ENCODE measurements around the gene HOXB7.

Gene HOXB7

DNA sequence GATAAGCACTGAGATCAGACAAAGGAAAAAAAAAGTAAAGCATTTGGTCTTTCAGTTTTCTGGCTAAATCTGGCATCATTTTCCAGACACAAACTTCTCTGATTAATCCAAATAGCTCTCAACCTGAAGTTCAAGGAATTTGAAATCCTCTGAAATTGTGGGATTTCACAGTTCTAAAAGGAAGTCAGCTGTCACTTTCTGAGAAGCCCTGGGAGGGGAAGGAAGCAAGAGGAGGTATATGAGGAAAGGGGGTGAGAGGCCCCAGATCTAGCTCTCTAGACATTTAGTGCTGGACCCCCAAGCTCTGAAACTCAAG is 32.8 kb upstream of the HOXB7 start:
- ChIA-PET CTCF (no interaction called here), POLR2A (interaction anchor here (0.6 to 1.5 kb wide), 3 partner anchors 12 to 219 kb away, joined by 3 read pairs; no protein-coding TSS in a partner anchor)
- no peak for TF ChIP-seq HDGF (IDR thresholded peaks at IDR 0.05; ENCODE audit: borderline replicate concordance)
- no peak for TF ChIP-seq LEF1 (IDR thresholded peaks at IDR 0.05; ENCODE audit: borderline replicate concordance)
- TF ChIP-seq NFRKB (IDR thresholded peaks at IDR 0.05) = no peak
- TF ChIP-seq ZNF384 (IDR thresholded peaks at IDR 0.05) = no peak
- no peak for TF ChIP-seq SP1 (IDR thresholded peaks at IDR 0.05)
- TF ChIP-seq CTBP1 (IDR thresholded peaks at IDR 0.05; ENCODE audit: borderline replicate concordance) = no peak
- DNase-seq (ENCODE audit: extremely low spot score) = no peak

DNA sequence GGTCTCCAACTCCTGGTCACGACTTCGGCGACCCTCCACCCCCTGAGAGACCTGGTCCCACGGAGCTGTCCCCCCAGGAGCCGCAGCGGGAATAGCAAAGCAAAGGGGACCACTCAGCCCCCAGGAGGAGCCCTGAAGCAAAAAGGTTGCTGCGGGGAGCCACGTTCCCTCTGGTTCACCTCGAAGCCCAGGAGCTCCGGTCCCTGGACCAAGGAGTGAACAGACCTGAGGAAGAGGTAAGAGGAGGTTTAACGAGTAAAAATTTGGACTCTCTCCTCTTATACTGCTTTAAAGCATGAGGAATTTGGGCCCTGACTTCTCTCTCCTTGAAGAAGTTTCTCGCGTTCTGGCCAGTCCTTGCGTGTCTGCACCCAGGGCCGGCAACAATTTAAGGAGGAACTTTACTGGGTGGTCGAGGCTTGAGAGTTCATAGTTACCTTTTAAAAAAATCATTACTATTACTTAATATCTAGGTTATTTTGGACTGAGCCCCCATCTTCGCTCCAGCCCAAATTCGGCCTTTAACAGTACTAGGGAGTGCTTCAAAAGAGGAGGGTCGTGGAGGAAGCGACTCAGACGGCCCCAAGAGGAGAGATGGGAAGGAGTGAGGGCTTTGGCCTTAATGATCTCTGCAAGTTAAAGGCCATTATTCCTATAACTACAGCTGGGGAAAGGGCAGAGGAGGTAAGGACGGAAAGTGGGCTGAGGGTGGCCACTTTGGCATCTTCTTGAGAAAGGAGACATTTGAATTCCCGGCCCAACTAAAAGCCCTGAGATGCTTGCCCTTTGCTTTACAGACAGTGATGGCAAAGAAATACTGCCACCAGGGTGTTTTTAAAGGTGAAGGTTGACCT is 32.3 kb upstream of the HOXB7 start:
- ChIA-PET CTCF (no interaction called here), POLR2A (interaction anchor here (1.1 to 1.5 kb wide), 2 partner anchors 13 to 55 kb away, joined by 3 read pairs; no protein-coding TSS in a partner anchor)
- no peak for DNase-seq (ENCODE audit: extremely low spot score)
- TF ChIP-seq L3MBTL2 (conservative IDR thresholded peaks at IDR 0.05) (no peak), ARNT (IDR thresholded peaks at IDR 0.05) (no peak), FOXK2 (IDR thresholded peaks at IDR 0.05) (no peak), TARDBP (IDR thresholded peaks at IDR 0.05) (no peak), LEF1 (IDR thresholded peaks at IDR 0.05; ENCODE audit: borderline replicate concordance) (no peak), SP1 (IDR thresholded peaks at IDR 0.05) (no peak), NFRKB (IDR thresholded peaks at IDR 0.05) (no peak), FOXA1 (IDR thresholded peaks at IDR 0.05) (no peak)
- TF ChIP-seq, protein P1, sequence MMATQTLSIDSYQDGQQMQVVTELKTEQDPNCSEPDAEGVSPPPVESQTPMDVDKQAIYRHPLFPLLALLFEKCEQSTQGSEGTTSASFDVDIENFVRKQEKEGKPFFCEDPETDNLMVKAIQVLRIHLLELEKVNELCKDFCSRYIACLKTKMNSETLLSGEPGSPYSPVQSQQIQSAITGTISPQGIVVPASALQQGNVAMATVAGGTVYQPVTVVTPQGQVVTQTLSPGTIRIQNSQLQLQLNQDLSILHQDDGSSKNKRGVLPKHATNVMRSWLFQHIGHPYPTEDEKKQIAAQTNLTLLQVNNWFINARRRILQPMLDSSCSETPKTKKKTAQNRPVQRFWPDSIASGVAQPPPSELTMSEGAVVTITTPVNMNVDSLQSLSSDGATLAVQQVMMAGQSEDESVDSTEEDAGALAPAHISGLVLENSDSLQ (IDR thresholded peaks at IDR 0.05) = no peak

GRCh38 chr17:48642059-48642842 is 31.4 kb upstream of the HOXB7 start:
- ChIA-PET POLR2A (no interaction called here), CTCF (no interaction called here)
- no peak for DNase-seq (ENCODE audit: extremely low spot score)
- TF ChIP-seq NFRKB (IDR thresholded peaks at IDR 0.05) (no peak), SP1 (IDR thresholded peaks at IDR 0.05) (no peak), L3MBTL2 (conservative IDR thresholded peaks at IDR 0.05) (no peak), FOXA1 (IDR thresholded peaks at IDR 0.05) (no peak), CTBP1 (IDR thresholded peaks at IDR 0.05; ENCODE audit: borderline replicate concordance) (no peak), SUZ12 (IDR thresholded peaks at IDR 0.05) (no peak), ELF4 (IDR thresholded peaks at IDR 0.05) (no peak), ZNF384 (IDR thresholded peaks at IDR 0.05) (no peak), FOXK2 (IDR thresholded peaks at IDR 0.05) (no peak), ARNT (IDR thresholded peaks at IDR 0.05) (no peak), LEF1 (IDR thresholded peaks at IDR 0.05; ENCODE audit: borderline replicate concordance) (no peak), BHLHE40 (IDR thresholded peaks at IDR 0.05; ENCODE audit: borderline replicate concordance) (no peak), TARDBP (IDR thresholded peaks at IDR 0.05) (no peak), FOXM1 (IDR thresholded peaks at IDR 0.05; ENCODE audit: borderline replicate concordance) (no peak), HDGF (IDR thresholded peaks at IDR 0.05; ENCODE audit: borderline replicate concordance) (no peak)
- TF ChIP-seq, protein P1 (IDR thresholded peaks at IDR 0.05) = no peak

GRCh38 chr17:48641541-48642058 is 30.8 kb upstream of the HOXB7 start:
- ChIA-PET CTCF (no interaction called here), POLR2A (interaction anchor here (2.3 kb wide), 1 partner anchor 16 kb away, joined by 17 read pairs; the partner anchor contains the start of gene HOXB9)
- no peak for DNase-seq (ENCODE audit: extremely low spot score)
- TF ChIP-seq FOXA1 (IDR thresholded peaks at IDR 0.05) (no peak), ARNT (IDR thresholded peaks at IDR 0.05) (no peak)

- CTCF ChIA-PET = interaction anchor here (0.7 kb wide), 1 partner anchor 360 kb away, joined by 3 read pairs; no protein-coding TSS in a partner anchor
- TF ChIP-seq ELF4 (IDR thresholded peaks at IDR 0.05) (no peak), FOXK2 (IDR thresholded peaks at IDR 0.05) (no peak), SUZ12 (IDR thresholded peaks at IDR 0.05) (no peak), LEF1 (IDR thresholded peaks at IDR 0.05; ENCODE audit: borderline replicate concordance) (no peak), NFRKB (IDR thresholded peaks at IDR 0.05) (no peak), ZNF384 (IDR thresholded peaks at IDR 0.05) (no peak), FOXA1 (IDR thresholded peaks at IDR 0.05) (no peak), SP1 (IDR thresholded peaks at IDR 0.05) (no peak), CTBP1 (IDR thresholded peaks at IDR 0.05; ENCODE audit: borderline replicate concordance) (no peak), HDGF (IDR thresholded peaks at IDR 0.05; ENCODE audit: borderline replicate concordance) (no peak)
These were observed 30.0 kb upstream of the HOXB7 start for GRCh38 chr17:48640858-48641180.

DNA sequence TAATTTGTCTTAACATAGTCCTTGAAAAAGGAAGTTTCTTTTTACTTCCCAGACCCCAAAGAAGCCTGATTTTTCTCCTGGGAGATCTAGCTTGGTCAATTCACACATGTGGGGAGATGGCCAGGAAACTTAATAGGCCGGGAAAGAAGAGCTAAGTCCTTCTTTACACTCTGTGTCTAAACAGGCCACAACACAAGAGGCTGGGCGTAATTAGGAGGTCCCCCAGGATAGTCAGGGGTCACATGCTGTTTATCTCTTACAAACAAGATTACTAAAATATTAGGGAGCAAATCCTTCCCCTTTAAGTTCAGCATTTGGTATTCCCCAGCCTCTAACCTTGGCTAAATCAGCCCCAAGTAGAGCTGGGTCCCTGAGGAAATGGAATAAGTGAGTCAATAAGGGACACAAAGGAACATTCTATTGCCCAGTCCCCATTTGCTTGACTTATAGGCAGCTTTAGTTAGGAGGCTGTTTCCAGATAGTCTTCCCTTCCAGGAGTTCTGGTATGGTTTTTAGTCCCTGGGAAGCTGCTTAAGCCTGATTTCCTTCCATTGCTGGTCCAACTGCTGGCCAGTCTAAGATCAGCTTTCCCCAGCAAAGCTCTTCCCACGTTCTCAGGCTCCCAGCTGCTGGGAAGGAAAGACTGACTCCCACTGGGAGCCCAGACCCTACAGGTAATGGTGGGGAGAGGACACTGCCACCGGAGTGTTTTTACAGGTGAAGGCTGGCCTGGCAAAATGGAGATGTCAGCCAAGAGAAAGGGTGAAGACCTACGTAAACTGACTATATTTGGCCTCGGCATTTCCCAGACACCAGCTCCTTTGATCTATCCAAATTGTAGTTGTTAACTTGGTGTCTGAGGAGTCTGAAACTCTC is 29.4 kb upstream of the HOXB7 start:
- POLR2A ChIA-PET = interaction anchor here (2.3 kb wide), 1 partner anchor 15 kb away, joined by 17 read pairs; the partner anchor contains the start of gene HOXB9
- TF ChIP-seq SP1 (IDR thresholded peaks at IDR 0.05) (no peak), FOXM1 (IDR thresholded peaks at IDR 0.05; ENCODE audit: borderline replicate concordance) (no peak), ELF4 (IDR thresholded peaks at IDR 0.05) (no peak), ARNT (IDR thresholded peaks at IDR 0.05) (no peak)
- TF ChIP-seq, protein P1 (IDR thresholded peaks at IDR 0.05) = no peak
- DNase-seq (ENCODE audit: extremely low spot score) = no peak
- CTCF ChIA-PET = interaction anchor here (0.6 to 0.7 kb wide), 2 partner anchors 39 to 360 kb away, joined by 3 read pairs; no protein-coding TSS in a partner anchor

More at GRCh38 chr17:48640858-48641180, 30.0 kb upstream of the HOXB7 start:
- POLR2A ChIA-PET = interaction anchor here (2.3 kb wide), 1 partner anchor 15 kb away, joined by 17 read pairs; the partner anchor contains the start of gene HOXB9
- no peak for DNase-seq (ENCODE audit: extremely low spot score)

All from HEK293T (cell line).